GM19240 (cell line): ENCODE measurements around the gene FAM25G.
"Not testable (repeated sequence)": the region's sequence is repeated elsewhere in the genome, so short reads cannot be mapped to it uniquely, and the experiment has no call there.

ENCODE experiments used
- DNase-seq: peaks from one replicate; pipeline ENCODE4 v3.0.0; 2011; ENCODE audit warnings: low spot score; ENCODE audit not compliant: insufficient read length

The FAM25G gene

DNA sequence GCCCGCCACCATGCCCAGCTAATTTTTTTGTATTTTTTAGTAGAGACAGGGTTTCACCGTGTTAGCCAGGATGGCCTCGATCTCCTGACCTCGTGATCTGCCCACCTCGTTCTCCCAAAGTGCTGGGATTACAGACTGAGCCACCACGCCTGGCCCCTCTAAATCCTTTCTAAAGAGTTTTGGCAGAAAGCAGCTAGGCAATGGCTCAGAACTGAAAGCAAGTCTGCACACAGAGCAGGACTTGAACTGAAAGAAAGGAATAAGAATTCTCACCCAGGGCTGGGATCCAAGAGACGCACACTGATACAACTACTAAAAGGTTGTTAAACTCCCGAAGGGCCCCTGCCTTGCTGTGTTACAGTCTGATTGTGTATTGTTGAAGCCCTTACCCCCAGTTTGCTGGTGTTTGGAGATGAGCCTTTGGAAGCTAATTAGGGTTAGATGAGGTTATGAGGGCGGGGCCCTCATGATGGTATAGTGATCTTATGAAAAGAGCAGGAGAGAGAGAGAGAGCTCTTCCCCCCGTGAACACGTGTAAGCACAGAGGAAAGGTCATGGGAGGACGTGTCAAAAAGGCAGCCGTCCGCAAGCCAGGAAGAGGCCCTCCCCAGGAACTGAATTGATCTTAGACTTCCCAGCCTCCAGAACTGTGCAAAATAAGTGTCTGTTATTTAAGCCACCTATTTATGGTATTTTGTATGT, 26.1 kb downstream of the FAM25G start:
- DNase-seq: not testable (repeated sequence)

DNA sequence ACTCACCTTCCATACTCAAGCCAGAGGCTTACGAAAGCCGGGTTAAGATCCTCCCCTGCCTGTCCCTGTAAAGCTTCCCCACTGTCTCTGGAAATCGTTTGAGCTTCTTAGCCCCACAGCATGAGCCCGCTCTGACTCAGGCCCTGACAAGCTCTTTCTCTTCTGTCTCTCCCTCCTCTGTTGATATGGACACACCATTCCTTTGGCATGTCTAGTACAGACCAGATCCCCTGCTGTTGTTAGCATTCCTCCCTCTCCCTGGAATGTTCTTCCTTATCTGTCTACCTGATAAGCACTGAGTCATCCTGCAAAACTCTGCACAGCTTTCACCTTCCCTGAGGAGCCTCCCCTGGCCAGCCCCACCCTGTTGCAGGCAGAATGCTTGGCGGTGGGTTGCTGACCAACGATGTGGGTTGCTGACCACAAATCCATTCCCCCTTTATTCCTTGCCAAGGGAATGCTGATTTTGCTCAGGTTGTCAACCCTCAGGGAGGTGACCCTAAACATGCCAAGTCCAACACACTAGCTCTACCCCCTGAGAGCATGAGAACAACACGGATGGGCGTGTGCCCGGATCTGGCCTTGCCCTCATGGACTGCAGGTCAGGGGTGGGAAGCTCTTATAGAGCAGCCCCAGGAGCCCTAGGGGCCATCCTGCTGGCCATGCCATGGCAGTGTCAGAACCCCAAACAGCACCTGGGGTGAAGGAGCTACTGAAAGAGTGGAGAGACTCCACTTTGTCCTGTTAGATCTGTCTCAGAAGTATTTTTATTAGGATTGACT, 28.7 kb downstream of the FAM25G start:
- not testable (repeated sequence) for DNase-seq

DNA sequence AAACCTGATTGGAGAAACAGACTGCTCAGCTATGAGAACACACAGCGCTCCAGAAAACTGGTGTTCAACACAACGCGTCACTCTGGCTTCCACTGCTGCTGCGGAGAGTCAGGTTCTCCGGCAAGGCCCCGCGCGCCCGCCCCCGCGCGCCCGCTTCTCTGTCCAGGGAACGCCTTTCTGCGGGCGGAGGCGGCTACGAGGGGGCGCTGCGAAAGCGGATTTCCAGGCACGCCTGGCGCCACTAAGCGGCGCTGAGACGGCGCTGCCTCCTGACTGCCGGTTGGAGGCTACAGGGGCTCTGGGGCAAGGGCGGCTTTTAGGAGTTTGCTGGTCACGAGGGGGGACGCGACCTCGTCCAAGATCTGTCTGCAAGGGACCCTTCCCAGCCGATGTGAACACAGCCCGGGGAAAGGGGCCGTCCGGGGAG, 30.2 kb downstream of the FAM25G start:
- not testable (repeated sequence) for DNase-seq

DNA sequence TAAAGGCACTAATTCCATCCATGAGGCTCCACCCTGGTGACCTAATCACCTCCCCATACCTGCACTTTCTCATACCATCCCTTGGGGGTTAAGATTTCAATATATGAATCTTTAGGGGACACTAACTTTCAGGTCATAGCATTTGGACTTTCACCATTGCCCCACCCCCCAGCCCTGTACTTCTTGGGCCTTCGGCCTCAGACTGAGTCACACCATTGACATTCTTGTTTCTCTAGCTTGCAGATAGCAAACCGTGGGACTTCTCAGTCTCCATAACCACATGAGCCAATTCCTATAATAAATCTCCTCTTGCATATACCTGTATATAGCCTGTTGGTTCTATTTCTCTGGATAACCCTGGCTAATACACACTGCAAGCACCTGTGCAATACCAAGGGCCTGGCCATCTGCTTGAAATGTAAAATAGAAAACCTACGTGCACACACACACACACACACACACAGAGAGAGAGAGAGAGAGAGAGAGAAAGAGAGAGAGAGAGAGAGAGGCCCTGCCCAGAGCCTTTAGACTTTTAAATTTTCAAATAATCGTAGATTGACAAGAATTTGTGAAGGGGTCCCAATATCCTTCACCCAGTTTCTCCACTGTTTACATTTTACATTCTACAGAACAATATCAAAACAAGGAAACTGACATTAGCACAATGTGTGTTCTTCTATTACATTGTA, 32.9 kb downstream of the FAM25G start:
- DNase-seq: no peak

DNA sequence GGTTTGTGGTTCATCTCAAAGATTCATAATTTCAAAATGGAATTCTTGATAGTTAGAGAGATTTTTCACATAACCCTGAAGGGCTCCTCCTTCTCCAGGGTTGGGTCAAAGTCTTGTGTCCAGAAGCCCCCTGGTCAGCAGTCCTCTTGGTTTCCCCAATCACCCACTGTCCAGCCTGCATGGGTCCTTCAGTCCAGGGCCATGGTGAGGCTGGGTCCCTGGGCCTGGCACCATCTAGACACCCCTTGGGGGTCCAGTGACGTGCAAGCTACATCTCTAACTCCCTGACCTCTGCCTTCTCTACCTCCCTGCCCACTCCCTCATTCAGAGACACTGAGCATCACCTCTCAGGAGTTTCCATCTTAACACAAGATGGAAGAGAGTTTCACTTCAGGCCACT, 33.7 kb downstream of the FAM25G start:
- no peak for DNase-seq

DNA sequence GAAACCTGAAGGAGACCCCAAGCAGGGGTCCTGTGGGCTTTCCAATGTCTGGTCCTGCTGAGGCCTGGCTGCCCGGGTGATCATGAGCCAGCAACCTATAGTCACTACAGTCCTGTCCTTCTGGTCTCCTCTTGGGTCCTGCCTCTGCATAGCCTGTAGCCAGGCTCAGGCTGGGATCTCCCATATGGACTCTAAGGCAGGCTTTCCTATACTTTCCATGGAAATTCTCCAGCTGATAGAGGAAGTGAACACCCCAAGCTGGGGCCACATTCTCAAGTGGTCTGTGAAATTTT, 34.0 kb downstream of the FAM25G start:
- no peak for DNase-seq

DNA sequence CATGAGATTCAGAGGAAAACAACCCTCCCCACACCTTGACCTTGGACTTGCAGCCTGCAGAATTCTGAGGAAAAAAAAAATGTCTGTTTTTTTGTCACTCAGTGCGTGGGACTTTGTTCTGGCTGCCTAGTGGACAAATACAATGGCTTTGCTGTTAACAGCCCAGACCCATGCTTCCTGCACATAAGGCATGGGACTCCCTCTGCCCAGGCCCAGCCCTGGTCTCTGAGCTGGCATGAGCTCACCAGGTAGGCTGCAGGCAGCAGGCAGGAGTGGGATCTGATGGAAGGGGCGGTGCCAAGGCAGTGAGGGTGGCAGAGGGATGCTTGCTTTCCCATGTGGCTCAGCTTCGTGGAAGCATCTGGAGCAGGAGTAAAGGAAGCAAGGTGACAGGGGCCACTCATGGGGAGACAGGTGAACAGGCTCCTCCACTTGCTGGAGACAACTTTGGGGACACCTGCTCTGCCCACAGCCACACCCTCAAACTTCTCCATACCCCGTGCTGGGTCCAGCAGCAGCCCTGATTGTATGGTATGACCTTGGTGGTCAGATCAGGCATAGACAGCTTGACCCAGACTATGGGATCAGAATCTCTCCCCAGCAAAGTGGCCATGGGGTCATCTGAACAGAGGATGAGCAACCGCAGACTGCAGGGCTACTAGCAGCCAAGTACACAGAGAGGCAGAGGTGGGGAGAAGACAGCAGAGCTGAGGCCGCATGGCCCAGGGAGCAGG, 34.5 kb downstream of the FAM25G start:
- DNase-seq: no peak

DNA sequence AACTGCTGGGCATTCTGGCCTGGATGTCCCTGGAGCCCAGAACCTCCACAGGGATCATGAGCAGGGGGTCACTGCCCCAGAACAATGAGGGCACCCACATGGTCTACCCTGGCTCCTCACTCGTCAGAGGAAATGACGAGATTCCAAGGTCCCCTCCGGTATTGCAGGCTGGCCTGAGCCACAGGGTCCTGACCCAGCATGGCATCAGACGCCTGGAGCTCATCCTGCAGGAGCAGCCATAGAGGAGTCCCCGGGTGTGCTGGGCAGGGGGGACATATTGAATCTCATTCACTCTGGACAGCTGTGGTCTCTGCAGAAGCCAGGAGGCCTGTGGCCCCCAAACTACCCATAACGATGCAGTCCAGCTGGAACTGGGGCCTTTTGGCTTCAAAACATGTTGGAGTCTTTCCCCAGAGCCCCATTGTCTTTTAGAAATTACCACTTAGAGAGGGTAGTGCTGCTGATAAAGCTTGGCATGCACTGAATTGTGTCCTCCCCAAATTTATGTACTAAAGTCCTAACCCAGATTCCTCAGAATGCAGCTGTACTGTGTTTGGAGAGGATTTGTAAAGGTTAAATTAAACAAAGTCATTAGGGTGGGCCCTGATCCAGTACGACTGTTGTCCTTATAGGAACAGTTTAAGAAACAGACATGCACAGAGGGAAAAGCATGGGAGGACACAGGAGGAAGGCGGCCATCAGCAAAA, 35.3 kb downstream of the FAM25G start:
- DNase-seq: no peak

DNA sequence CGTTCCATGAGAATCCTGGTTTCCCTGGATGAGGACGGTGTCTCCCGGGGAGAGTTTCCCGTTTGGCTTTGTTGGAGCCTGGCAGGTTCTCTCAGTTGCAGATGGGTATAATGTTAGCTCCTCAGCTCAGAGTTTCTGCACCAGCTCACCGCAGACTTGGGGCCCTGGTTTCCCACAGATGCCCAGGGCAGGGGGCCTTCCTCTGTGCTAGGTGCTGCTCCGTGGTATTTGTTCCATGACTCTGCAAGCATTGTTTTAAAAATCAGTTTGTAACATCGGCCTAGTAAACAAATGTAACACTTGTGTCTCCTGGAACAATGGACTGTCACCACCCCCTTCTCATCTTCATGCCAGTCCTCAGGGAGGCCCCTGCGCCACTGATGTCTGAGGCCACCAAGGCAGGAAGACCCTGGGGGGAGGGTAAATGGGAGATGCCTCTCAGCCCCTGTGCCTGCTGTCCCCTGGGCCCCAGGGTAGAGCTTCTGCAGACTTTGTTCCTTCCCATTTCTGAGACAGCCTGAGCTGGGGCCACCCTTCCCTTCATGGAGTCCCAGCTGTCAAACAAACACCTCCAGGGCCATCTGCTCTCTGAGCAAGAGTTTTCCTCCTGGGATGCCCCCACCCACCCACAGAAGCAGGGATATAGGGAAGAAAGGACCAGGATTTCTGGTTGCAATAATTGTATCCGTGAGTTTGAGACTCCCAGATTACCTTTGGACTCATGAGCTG, 36.0 kb downstream of the FAM25G start:
- not testable (repeated sequence) for DNase-seq

DNA sequence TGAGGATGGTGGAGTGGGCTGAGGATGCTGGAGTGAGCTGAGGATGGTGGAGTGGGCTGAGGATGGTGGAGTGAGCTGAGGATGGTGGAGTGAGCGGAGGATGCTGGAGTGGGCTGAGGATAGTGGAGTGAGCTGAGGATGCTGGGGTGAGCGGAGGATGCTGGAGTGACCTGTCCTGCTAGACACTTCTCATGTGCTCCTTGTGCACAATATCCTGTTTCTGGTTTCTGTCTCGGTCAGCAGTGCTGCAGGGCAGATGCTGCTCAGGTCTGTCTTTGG, 36.8 kb downstream of the FAM25G start:
- DNase-seq: no peak

DNA sequence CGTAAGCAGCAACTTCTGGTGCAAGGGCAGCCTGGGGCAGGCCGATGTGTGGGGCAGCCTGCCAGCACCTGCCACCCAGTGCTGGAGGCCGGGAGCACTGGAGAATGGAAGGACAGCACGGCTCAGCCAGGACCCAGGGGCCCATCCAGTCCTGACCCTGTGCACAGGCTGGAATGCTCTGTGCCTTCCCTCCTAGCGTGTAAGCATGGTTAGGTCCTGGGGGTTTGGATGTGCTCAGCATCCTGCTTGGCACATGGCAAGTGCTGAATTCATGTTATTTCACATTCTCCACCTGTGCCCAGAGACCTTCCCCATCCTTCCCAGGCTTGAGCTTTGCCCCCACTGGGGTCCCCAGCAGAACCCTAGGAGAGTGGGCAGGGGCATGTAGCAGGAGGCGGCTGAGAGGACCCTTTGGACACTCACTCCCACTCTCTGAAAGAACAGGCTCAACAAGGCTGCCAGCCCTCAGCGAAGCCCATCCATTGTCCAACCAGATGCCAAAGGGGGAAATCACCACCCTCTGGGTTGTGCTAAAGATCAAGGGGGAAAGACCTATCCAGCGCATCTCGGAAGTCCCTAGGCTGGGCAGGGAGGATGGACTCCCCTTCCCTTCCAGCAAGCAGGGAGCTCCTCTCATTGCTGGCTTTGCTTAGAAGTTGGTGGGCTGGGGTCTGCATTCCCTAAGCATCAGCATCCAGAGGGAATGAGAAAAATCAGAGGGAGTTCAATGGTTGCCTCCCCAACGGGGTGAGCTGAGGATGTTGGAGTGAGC, 37.3 kb downstream of the FAM25G start:
- no peak for DNase-seq

DNA sequence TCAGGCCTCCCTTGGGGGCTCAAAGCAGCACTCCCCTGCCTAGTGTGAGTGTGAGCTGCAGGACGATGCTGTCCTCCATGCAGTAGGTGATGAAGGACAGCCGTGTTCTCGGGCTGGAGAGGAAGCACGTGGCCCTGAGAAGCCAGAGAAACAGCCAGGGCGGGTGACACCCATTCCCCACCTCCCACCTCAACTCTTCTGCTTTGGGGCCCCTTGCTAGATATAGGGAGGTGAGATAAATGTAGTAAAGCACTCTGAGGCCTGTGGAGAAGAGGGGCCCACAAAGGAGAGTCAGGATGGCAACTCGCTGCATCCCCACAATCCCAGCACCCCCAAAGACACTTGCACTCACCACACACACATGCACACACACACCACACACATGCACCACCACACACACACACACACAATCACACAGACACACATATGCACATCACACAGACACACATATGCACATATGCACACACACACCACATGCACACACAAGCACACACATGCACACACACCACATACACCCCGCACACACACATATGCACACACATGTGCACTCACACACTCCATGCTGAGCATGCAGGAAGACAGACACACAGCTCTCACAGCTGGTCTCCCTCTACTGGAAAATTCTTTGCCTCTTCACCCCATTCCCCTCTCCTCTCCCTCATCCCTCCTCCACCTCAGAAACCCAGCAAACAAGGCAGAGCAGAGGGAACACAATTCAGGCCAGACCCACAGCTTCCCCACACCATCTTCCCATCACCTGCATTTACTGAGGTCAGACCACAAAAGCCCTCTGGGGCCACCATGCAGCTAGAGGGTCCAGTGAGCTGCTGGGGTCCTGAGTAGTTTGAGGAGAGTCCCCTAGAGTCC, 38.1 kb downstream of the FAM25G start:
- DNase-seq: no peak

DNA sequence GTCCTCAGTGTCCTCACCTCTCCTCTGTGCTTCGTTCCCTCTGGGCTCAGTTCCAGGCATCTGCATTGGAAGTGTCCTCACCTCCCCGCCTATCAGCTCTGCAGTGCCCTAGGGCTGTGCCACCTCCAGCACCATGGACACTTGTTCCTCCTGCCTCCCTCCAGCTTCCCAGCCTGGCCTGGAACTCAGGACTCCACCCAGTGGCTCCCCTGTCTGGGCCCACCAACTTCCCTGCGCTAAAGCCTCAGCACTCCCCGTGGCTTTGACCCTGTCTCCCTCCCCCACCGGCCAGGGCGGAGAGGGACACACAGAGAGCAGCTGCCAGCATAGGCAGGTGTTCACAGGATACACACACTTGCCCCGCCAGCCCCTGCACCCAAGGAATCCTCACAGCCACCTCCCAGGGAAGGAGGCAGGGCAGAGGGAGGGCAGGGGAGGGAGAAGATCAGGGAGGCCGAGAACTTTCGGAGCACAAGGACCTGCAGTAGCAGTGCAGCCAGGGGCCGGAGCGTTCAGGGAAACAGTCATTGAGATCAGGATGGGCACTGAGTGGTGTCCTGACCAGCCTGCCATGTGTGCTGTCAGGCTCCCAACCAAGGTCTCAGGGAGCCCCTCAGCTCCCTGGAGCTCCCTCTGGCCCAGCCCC, 38.9 kb downstream of the FAM25G start:
- no peak for DNase-seq

DNA sequence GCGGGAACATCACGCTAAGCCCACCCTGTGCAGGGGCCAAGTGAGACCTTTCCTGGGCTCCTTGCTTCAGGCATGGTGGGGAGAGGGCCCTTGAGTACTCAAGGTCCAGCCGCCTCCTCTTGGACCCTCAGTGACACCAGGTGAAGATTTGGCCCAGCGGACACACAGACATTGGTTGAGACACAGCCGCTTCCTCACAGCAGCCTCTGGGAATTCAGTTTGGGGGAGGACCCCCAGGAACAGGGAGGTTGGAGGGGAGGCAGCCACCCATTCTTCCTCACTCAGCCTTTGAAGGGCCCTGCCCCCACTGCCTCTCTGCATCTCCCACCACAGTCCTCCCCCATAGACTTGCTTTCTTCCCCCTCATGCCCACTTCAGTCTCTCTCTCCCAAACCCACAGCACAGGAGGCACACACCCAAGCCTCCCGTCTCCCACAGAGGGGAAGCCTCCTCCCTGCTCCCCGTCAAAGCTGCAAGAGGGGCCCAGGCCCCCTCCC, 39.5 kb downstream of the FAM25G start:
- no peak for DNase-seq

DNA sequence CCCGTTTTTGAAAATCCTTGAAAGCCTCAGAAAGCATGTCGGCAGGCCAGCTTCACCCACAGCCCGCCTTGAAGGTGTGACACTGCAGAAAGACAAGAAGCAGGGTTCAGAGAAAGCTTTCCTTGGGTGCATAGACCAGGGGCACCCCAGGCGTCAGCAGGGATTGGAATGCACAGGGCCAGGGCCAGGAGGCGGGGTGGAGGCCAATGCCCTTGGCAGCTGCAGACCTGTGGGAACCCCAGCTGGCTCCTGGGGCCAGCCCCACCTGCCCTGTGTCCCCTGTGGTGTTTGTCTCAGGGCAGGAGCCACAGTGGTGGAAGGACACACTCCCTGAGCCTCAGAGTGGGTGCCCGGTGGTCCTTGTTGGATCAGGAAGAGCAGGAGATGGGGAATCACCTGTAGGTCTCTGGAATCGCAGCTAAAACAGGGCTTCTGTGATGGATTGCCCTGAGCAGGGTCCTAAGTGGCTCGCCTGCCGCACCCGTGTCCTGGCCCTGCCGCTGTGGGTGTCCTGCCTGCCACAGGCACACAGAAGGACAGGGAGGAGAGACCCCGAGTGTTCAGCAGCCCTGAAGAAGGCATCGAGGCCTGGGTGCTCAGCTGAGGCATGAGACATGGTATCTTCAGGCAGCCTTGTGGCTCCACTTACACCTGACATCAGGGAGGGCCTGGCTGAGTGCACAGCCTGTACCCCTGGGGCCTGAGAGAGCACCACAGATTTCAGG, 40.1 kb downstream of the FAM25G start:
- DNase-seq: no peak

DNA sequence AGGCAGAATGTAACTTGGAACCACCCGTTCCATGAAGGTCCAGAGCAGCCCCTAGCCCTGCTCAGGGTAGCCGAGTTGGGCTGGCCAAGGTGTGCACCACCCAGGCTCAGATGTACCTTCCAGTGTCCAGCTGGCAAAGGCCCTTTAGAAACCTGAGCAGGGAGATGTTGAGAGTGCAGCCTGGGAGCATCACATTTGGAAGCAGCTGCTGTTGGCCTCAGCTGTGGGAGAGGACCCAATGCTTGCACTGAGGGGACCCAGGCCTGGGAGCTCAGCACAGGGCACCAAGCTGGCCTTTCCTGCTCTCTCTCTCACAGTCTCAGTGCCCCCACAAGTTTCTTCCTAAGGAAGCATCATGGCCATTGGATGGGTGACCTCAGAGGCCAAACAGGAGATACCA, 41.1 kb downstream of the FAM25G start:
- DNase-seq: no peak

DNA sequence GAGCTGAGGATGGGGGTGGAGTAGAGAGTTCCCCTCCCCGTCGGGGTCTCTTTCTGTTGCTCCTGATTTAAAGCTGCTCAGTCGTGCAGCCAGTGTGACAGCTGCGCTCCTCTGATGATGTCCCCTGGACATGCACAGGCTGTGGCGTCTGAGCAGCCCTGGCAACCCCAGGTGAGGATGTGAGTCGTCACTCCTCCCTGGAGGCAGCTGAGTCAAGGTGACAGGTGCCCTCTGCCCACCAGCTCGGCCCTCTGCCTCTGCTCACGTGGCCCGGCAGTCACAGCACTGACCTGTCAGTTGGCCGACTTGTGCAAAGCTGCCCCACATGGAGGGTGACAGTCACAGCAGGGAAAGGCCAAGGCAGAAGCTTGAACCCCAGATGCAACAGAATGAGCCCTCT, 41.5 kb downstream of the FAM25G start:
- no peak for DNase-seq
